Calu3 (cell line): ENCODE data around the gene KIF25. TPM values are rescaled to one million over a fixed set of nuclear protein-coding genes. Genes with fewer than 3 reads are reported as not detected.

Experiments
- BruUV-seq: library from RNA; stranded (reverse); fragments of 400-500 nt; replicated peaks from 2 replicates; lab custom pipeline; 2021; lab: Mats Ljungman, UMichigan
- CTCF ChIA-PET: fragments of 300-600 bp; sonication (Branson Sonifier 250); formaldehyde crosslinking; loops from one replicate; lab custom pipeline; 2022; ENCODE audit warnings: antibody characterized with exemption; lab: Charles Lee
- DNase-seq: peaks from one replicate; pipeline ENCODE4 v3.0.0; 2022
- H3K27ac Mint-ChIP-seq: one replicate; pipeline ENCODE4 v1.8.0; 2022; ENCODE audit warnings: mixed read lengths; ENCODE audit not compliant: unreplicated experiment
- H3K27me3 Mint-ChIP-seq: one replicate; pipeline ENCODE4 v1.8.0; 2022; ENCODE audit warnings: mixed read lengths; ENCODE audit not compliant: unreplicated experiment
- H3K36me3 Mint-ChIP-seq: one replicate; pipeline ENCODE4 v1.8.0; 2022; ENCODE audit warnings: mild to moderate bottlenecking, moderate library complexity, mixed read lengths; ENCODE audit not compliant: insufficient read depth, unreplicated experiment
- H3K4me1 Mint-ChIP-seq: one replicate; pipeline ENCODE4 v1.8.0; 2022; ENCODE audit warnings: mild to moderate bottlenecking, low read depth, mixed read lengths; ENCODE audit not compliant: unreplicated experiment
- H3K4me3 Mint-ChIP-seq: one replicate; pipeline ENCODE4 v1.8.0; 2022; ENCODE audit warnings: mild to moderate bottlenecking, low read depth, moderate library complexity, mixed read lengths; ENCODE audit not compliant: unreplicated experiment
- H3K9me3 Mint-ChIP-seq: one replicate; pipeline ENCODE4 v1.8.0; 2022; ENCODE audit warnings: low read depth, mixed read lengths; ENCODE audit not compliant: unreplicated experiment
- intact Hi-C: fragments of 100-400 bp; cut with micrococcal nuclease; formaldehyde crosslinking; loops from one replicate; pipeline ENCODE4 v1.10.0; 2022; ENCODE audit not compliant: unreplicated experiment
- total RNA-seq: library from RNA; stranded (reverse); gene quantifications from 2 replicates; pipeline ENCODE4 v1.2.3, GENCODE V29; 2022
- TF ChIP-seq, protein P1 (sequence below): fragments of 200-600 bp; IDR thresholded peaks from one replicate; pipeline ENCODE4 v1.8.0; 2022; ENCODE audit warnings: antibody characterized with exemption; ENCODE audit not compliant: unreplicated experiment

KIF25 gene
- total RNA-seq, 1 experiment from 2014 or later, result not detected

DNA sequence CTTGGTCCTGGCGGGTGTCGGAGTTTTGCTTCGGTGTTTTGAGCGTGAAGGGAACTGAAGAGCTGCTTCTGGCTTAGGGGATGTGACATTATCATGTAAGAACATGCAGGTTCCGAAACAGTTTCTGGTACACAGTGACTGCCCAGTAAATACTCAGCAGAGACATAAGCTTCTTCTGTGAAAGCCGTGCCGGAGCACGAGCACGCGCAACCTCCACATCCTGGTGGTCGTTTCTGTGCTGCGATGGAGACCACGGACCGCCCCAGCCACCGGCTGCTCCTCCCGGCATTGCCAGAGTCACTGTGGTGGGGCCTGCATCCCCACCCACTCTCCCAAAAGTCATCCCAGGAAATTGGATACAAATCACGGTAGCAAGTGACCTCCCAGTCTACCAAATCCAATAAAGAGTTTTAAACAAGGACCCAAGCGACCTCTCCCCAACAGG is 18.7 kb downstream of the KIF25 start:
- peaks cover 8% of the 10 kb centered on the region for H3K9me3 Mint-ChIP-seq
- CTCF ChIA-PET, result no interaction called here
- H3K4me1 Mint-ChIP-seq, result no peaks in the 10 kb centered on the region
- TF ChIP-seq, protein P1, sequence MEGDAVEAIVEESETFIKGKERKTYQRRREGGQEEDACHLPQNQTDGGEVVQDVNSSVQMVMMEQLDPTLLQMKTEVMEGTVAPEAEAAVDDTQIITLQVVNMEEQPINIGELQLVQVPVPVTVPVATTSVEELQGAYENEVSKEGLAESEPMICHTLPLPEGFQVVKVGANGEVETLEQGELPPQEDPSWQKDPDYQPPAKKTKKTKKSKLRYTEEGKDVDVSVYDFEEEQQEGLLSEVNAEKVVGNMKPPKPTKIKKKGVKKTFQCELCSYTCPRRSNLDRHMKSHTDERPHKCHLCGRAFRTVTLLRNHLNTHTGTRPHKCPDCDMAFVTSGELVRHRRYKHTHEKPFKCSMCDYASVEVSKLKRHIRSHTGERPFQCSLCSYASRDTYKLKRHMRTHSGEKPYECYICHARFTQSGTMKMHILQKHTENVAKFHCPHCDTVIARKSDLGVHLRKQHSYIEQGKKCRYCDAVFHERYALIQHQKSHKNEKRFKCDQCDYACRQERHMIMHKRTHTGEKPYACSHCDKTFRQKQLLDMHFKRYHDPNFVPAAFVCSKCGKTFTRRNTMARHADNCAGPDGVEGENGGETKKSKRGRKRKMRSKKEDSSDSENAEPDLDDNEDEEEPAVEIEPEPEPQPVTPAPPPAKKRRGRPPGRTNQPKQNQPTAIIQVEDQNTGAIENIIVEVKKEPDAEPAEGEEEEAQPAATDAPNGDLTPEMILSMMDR, result no peak
- H3K36me3 Mint-ChIP-seq, result peaks cover 5% of the 10 kb centered on the region
- H3K27ac Mint-ChIP-seq, result no peak overlapping the region
- no peak overlapping the region for H3K4me3 Mint-ChIP-seq
- intact Hi-C loops, result no loop called here
- peaks cover 79% of the 10 kb centered on the region for H3K27me3 Mint-ChIP-seq
- DNase-seq, result no peak
- no TSS peak for BruUV-seq

DNA sequence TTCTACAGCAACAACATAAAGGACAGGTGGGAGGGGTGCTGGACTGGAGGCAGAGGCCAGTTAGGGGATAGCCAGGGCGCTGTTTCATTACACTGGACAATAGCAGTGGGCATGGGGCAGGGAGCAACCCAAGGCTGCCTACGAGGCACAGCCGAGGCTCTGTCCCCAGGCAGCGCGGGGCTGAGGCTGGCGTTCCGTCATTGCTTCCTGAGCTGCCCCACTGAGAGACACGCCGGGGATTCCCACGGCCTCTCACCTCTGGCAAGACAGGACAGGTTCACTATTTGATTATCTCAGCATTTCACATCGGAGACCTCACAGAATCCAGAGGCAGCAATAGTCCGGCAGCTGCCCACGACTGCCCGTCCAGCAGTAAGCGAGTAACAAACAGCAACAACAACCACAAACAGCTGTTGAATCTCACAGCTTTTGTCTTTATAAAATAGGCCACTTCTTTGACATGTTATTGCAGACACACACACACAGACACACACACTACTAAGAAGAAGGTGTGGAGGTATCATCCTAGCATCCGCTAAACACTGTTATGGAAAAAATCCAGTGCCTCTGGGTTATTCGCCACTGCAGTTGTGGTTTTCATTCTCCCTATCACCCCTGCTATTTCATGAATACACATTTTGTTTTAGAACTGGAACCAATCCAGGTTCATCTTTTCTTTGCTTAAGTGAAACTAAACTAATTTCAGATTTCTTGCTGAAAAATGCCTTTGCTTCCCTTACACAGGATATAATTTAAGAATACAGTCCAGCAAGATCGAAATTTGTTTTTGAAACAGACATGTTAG is 19.5 kb downstream of the KIF25 start:
- BruUV-seq, result no TSS peak
- peaks cover 5% of the 10 kb centered on the region for H3K36me3 Mint-ChIP-seq
- CTCF ChIA-PET, result no interaction called here
- DNase-seq, result no peak
- H3K9me3 Mint-ChIP-seq, result peaks cover 3% of the 10 kb centered on the region
- TF ChIP-seq, protein P1, result no peak
- no peaks in the 10 kb centered on the region for H3K4me1 Mint-ChIP-seq
- H3K4me3 Mint-ChIP-seq, result no peak overlapping the region
- peaks cover 86% of the 10 kb centered on the region for H3K27me3 Mint-ChIP-seq
- intact Hi-C loops, result no loop called here
- H3K27ac Mint-ChIP-seq, result no peak overlapping the region

DNA sequence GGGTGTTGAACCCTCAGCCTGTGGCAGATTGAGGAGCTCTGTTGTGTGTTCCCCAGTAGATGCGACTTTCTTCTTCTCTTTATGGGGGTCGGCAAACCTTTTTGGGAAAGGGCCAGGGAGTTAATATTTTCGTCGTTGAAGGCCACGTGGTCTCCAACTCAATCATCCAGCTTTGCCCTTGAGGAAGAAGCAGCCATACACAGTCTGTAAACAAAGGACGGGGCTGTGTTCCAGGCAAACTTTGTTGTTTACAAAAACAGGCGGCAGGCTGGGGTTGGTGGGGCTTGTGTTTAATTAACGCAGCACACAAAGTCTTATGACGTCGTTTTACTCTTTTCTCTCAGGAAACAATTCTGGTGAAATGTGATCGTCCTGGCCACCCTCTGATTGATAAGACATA is 20.2 kb downstream of the KIF25 start:
- intact Hi-C loops, result no loop called here
- H3K27me3 Mint-ChIP-seq, result peaks cover 88% of the 10 kb centered on the region
- no peak for DNase-seq
- TF ChIP-seq, protein P1, result no peak
- BruUV-seq, result no TSS peak
- H3K4me3 Mint-ChIP-seq, result no peak overlapping the region
- no peaks in the 10 kb centered on the region for H3K4me1 Mint-ChIP-seq
- peaks cover 5% of the 10 kb centered on the region for H3K36me3 Mint-ChIP-seq
- CTCF ChIA-PET, result no interaction called here
- peaks cover 3% of the 10 kb centered on the region for H3K9me3 Mint-ChIP-seq
- no peak overlapping the region for H3K27ac Mint-ChIP-seq

DNA sequence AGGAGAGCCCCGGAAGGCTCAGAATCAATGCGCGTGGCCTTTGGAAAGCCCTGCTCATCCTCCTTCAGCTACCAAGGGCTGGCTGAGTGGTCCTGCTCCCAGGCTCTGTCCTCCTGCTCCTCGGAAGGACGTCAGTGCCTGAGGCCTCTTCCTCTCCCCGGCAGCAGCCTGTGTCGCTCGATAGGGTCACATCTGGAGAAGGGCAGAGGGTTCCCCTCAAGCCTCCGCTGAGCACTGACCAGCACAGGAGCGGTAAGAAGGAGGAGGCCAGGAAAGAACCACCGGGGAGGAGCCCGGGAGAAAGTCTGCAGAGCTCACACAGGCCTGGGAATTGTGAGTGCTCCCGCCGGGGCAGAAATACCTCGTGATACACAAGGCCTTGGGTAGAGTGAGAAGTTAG is 21.2 kb downstream of the KIF25 start:
- CTCF ChIA-PET, result no interaction called here
- TF ChIP-seq, protein P1, result no peak
- intact Hi-C loops, result no loop called here
- H3K4me3 Mint-ChIP-seq, result no peak overlapping the region
- peaks cover 82% of the 10 kb centered on the region for H3K27me3 Mint-ChIP-seq
- no peak overlapping the region for H3K27ac Mint-ChIP-seq
- H3K4me1 Mint-ChIP-seq, result no peaks in the 10 kb centered on the region
- no TSS peak for BruUV-seq
- DNase-seq, result no peak
- H3K36me3 Mint-ChIP-seq, result peaks cover 3% of the 10 kb centered on the region
- peaks cover 3% of the 10 kb centered on the region for H3K9me3 Mint-ChIP-seq
